Gastroesophageal sphincter (tissue), 4 donors: ENCODE data around the gene MKNK2. TPM values are rescaled to one million over a fixed set of nuclear protein-coding genes. Genes with fewer than 3 reads are reported as not detected.

Experiments used
- ATAC-seq: fragments of 150-250 bp; one replicate; pipeline ENCODE4 v1.9.1; 2016; ENCODE audit warnings: mild to moderate bottlenecking, moderate library complexity
- H3K27ac ChIP-seq, 4 donors: fragments of 200-600 bp; sonication (generic) in 3 of 4; 1 replicate in 3 of 4; 2 replicates in 1 of 4; pipeline ENCODE4 v1.5.1; 2016 to 2019
- H3K27me3 ChIP-seq: fragments of 200-600 bp; sonication (generic); one replicate; pipeline ENCODE4 v1.5.1; 2019
- H3K36me3 ChIP-seq, 2 donors: fragments of 200-600 bp; sonication (generic); one replicate each; pipeline ENCODE4 v1.5.1; 2019; ENCODE audit warnings: control low read depth in 1 of 2
- H3K4me1 ChIP-seq, 3 donors: fragments of 200-600 bp; sonication (generic); 1 replicate in 2 of 3; 2 replicates in 1 of 3; pipeline ENCODE4 v1.5.1; 2016 to 2019; ENCODE audit warnings: control low read depth in 2 of 3
- H3K4me3 ChIP-seq, 2 donors: fragments of 200-600 bp; sonication (generic); one replicate each; pipeline ENCODE4 v1.5.1; 2019; ENCODE audit warnings: mild to moderate bottlenecking in 1 of 2, moderate library complexity in 1 of 2
- H3K9me3 ChIP-seq, 3 donors: fragments of 200-600 bp; sonication (generic); one replicate each; pipeline ENCODE4 v1.5.1; 2017 to 2019; ENCODE audit warnings: control low read depth in 2 of 3
- CTCF ChIP-seq, 4 experiments: fragments of 200-600 bp in 2 of 4; fragments of 450-650 bp in 2 of 4; sonication (generic) in 1 of 4; IDR thresholded peaks; one replicate each; pipeline ENCODE4 v1.5.1; 2017 to 2019; ENCODE audit warnings: antibody characterized with exemption in 4 of 4, mild to moderate bottlenecking in 2 of 4, moderate library complexity in 2 of 4
- EP300 ChIP-seq: sonication (generic); formaldehyde crosslinking; IDR thresholded peaks from one replicate; pipeline ENCODE4 v1.6.1; 2017; ENCODE audit warnings: antibody characterized with exemption, mild to moderate bottlenecking
- POLR2A ChIP-seq, 2 donors: fragments of 450-650 bp; IDR thresholded peaks; one replicate each; pipeline ENCODE4 v1.6.1; 2017; ENCODE audit warnings: antibody characterized with exemption in 2 of 2, mild to moderate bottlenecking in 2 of 2, moderate library complexity in 1 of 2
- POLR2AphosphoS5 ChIP-seq: sonication (generic); formaldehyde crosslinking; IDR thresholded peaks from one replicate; pipeline ENCODE4 v1.6.1; 2017; ENCODE audit warnings: antibody characterized with exemption
- WGBS, 2 donors: methylation state at CpG; one replicate each; pipeline ENCODE4 v1.1.5; 2018; ENCODE audit warnings: low coverage in 1 of 2; 5-methylcytosine and 5-hydroxymethylcytosine counted together
- total RNA-seq, 4 donors: library from RNA; depleted of rRNA; stranded (reverse); fragments of >200 nt; gene quantifications; one replicate each; pipeline ENCODE4 v1.1.0, GENCODE V29; 2016

MKNK2 gene
- total RNA-seq, 4 donors from 2014 or later: 98.4 to 195 (median 173) TPM

GRCh38 chr19:2026770-2027169 is 24.3 kb downstream of the MKNK2 start:
- no peak for ATAC-seq
- no peak overlapping the region for H3K4me3 ChIP-seq
- TF ChIP-seq EP300: no peak
- peaks cover 0 to 40% (median 20%) of the 10 kb centered on the region in 3 donors for H3K4me1 ChIP-seq
- H3K9me3 ChIP-seq: no peaks in the 10 kb centered on the region
- H3K27me3 ChIP-seq: no peaks in the 10 kb centered on the region
- WGBS, 2 donors: 79 to 88% methylated on average over 2 to 5 of the region's 10 CpGs
- H3K36me3 ChIP-seq: no peaks in the 10 kb centered on the region
- peak overlapping the region in 2 of 4 donors; percentile 19 to 66 for H3K27ac ChIP-seq

- Histone ChIP-seq H3K4me3 (no peak overlapping the region), H3K27ac (no peak overlapping the region), H3K27me3 (no peaks in the 10 kb centered on the region), H3K36me3 (no peaks in the 10 kb centered on the region), H3K4me1 (peaks cover 0 to 14% (median 0%) of the 10 kb centered on the region in 3 donors), H3K9me3 (no peaks in the 10 kb centered on the region)
- ATAC-seq: no peak
- TF ChIP-seq EP300 (no peak), POLR2A (IDR thresholded peaks at IDR 0.05) (no peak), CTCF (IDR thresholded peaks at IDR 0.05) (no peak), POLR2AphosphoS5 (no peak)
- WGBS, 2 donors: 94 to 100% methylated on average over 1 to 2 of the region's 2 CpGs
Observed at GRCh38 chr19:2022289-2022688, 28.8 kb downstream of the MKNK2 start.

GRCh38 chr19:2021453-2022140 is 29.4 kb downstream of the MKNK2 start:
- H3K4me1 ChIP-seq: peaks cover 0 to 13% (median under 1%) of the 10 kb centered on the region in 3 donors
- no peak overlapping the region for H3K4me3 ChIP-seq
- H3K27me3 ChIP-seq: no peaks in the 10 kb centered on the region
- no peaks in the 10 kb centered on the region for H3K36me3 ChIP-seq
- H3K27ac ChIP-seq: no peak overlapping the region
- ATAC-seq: no peak
- TF ChIP-seq POLR2AphosphoS5 (no peak), EP300 (no peak), CTCF (IDR thresholded peaks at IDR 0.05) (no peak), POLR2A (IDR thresholded peaks at IDR 0.05) (no peak)
- no peaks in the 10 kb centered on the region for H3K9me3 ChIP-seq
- WGBS, 2 donors: 77 to 89% methylated on average over 2 to 3 of the region's 4 CpGs

- 88 to 91% methylated on average over 11 to 12 of the region's 13 CpGs for WGBS, 2 donors
- TF ChIP-seq CTCF (IDR thresholded peaks at IDR 0.05) (no peak), EP300 (no peak), POLR2AphosphoS5 (no peak), POLR2A (IDR thresholded peaks at IDR 0.05) (no peak)
- Histone ChIP-seq H3K4me1 (peaks cover 0 to 33% (median 15%) of the 10 kb centered on the region in 3 donors), H3K9me3 (no peaks in the 10 kb centered on the region), H3K27me3 (no peaks in the 10 kb centered on the region), H3K4me3 (no peak overlapping the region), H3K27ac (no peak overlapping the region), H3K36me3 (no peaks in the 10 kb centered on the region)
- ATAC-seq: no peak
Observed at GRCh38 chr19:2018752-2019151, 32.3 kb downstream of the MKNK2 start.

GRCh38 chr19:2016041-2016807 is 34.8 kb downstream of the MKNK2 start:
- peaks cover 0 to 13% of the 10 kb centered on the region in 2 donors for H3K36me3 ChIP-seq
- WGBS, 2 donors: 29 to 50% methylated on average over 2 to 4 of the region's 23 CpGs
- TF ChIP-seq EP300 (no peak), POLR2A (IDR thresholded peaks at IDR 0.05) (no peak), POLR2AphosphoS5 (no peak), CTCF (IDR thresholded peaks at IDR 0.05) (no peak)
- H3K4me1 ChIP-seq: peaks cover 0 to 48% (median 23%) of the 10 kb centered on the region in 3 donors
- peak; percentile 91 for ATAC-seq
- H3K27ac ChIP-seq: peak overlapping the region; percentile 3 to 86 (median 81)
- peak overlapping the region in 1 of 2 donors; percentile 79 for H3K4me3 ChIP-seq
- H3K9me3 ChIP-seq: no peaks in the 10 kb centered on the region
- no peaks in the 10 kb centered on the region for H3K27me3 ChIP-seq
